ENCODE data around the gene ADAT2. TPM values are rescaled to one million over a fixed set of nuclear protein-coding genes. Genes with fewer than 3 reads are reported as not detected.

The ADAT2 gene
- total and polyA plus RNA-seq, 2 donors (not counting 3 experiments of a cell fraction or from before 2014, with no cell fraction given) = 5.4 to 9.8 TPM

DNA sequence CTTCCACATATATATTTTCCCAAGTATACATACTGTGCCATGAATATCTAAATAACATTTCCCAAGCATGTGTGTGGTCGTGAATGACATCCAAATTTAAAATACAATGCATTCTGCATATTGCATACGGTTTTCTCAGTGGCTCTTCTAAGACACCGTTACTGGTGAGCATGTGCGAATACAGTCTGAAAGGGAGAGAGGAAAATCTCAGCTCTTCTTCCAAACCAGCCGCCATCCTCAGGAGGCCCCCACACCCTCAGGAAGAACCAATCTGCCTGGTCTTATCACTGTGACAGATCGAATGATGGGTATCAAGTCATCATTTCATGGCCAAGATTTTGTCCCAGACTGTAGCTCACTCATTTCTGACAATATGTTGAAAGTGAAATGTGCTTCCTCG is 50.7 kb downstream of the ADAT2 start:
- Histone ChIP-seq H3K4me1 (ENCODE audit: control insufficient read depth, extremely low read depth, insufficient read depth, low read length) (peaks cover 2% of the 10 kb centered on the region), H3K4me2 (ENCODE audit: insufficient read depth, low read length) (no peak overlapping the region), H2AFZ (ENCODE audit: low read depth, low read length) (no peak overlapping the region), H3K27ac (ENCODE audit: insufficient read depth, low read depth, low read length) (no peak overlapping the region), H4K20me1 (replicated peaks; ENCODE audit: control insufficient read depth, extremely low read depth, insufficient read depth, low read length) (no peaks in the 10 kb centered on the region), H3K27me3 (ENCODE audit: control insufficient read depth in 2 of 2, insufficient read depth in 2 of 2, low read length in 2 of 2) (no peaks in the 10 kb centered on the region), H3K9me3 (replicated peaks; ENCODE audit: control insufficient read depth, insufficient read depth, low read length) (no peaks in the 10 kb centered on the region), H3K9ac (replicated peaks; ENCODE audit: extremely low read depth, insufficient read depth, low read length) (no peak overlapping the region), H3K4me3 (replicated peaks in 1 of 3; ENCODE audit: insufficient read depth in 1 of 3, low read depth in 1 of 3, low read length in 3 of 3) (no peak overlapping the region), H3K36me3 (ENCODE audit: control insufficient read depth in 2 of 2, extremely low read depth in 1 of 2, insufficient read depth in 2 of 2, low read length in 2 of 2) (no peaks in the 10 kb centered on the region), H3K79me2 (ENCODE audit: control insufficient read depth, insufficient read depth, low read length) (no peaks in the 10 kb centered on the region), H3K9me1 (replicated peaks; ENCODE audit: control insufficient read depth, extremely low read depth, insufficient read depth, low read length) (no peaks in the 10 kb centered on the region)
- no TSS peak for BruUV-seq (replicated peaks)
- intact Hi-C loops (cut with micrococcal nuclease) (no loop called here), dilution Hi-C loops (cut with MboI; ENCODE audit: extremely low pct_ligation_motif_present, low sequenced_read_pairs) (no loop called here)
- TF ChIP-seq GATA2 (IDR thresholded peaks at IDR 0.05; ENCODE audit: insufficient read depth, insufficient read length, low read depth, low read length) = no peak
- ChIA-PET CTCF (no interaction called here), POLR2A (no interaction called here)
- no peak for DNase-seq (ENCODE audit: low read depth, low spot score)
- no peak for FAIRE-seq

DNA sequence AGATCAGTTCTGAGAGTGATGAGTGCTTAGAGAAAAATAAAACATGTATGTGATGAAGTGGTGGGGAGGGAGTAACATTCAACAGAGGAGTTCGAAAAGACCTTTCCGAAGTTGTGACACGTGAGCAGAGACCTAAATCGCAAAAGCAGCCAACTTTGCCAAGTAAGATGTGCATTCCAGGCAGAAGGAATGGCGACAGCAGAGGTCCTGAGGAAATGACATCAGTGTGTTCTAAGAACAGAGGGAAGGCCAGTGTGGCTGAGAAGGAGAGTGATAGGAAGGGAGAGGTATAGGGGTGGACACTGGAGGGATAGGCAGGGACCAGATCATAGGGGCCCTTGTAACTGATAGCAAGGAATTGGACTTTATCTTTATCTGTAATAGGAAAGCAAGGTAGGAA is 51.3 kb downstream of the ADAT2 start:
- no peak overlapping the region for H3K4me3 ChIP-seq (replicated peaks in 1 of 3; ENCODE audit: insufficient read depth in 1 of 3, low read depth in 1 of 3, low read length in 3 of 3)
- FAIRE-seq = no peak
- POLR2A ChIA-PET = no interaction called here
- intact Hi-C loops (cut with micrococcal nuclease) = no loop called here
- no peak overlapping the region for H3K4me2 ChIP-seq (ENCODE audit: insufficient read depth, low read length)
- H2AFZ ChIP-seq (ENCODE audit: low read depth, low read length) = no peak overlapping the region
- H3K27me3 ChIP-seq (ENCODE audit: control insufficient read depth in 2 of 2, insufficient read depth in 2 of 2, low read length in 2 of 2) = no peaks in the 10 kb centered on the region
- DNase-seq (ENCODE audit: low read depth, low spot score) = no peak
- CTCF ChIA-PET = no interaction called here
- H3K36me3 ChIP-seq (ENCODE audit: control insufficient read depth in 2 of 2, extremely low read depth in 1 of 2, insufficient read depth in 2 of 2, low read length in 2 of 2) = no peaks in the 10 kb centered on the region
- H3K27ac ChIP-seq (ENCODE audit: insufficient read depth, low read depth, low read length) = no peak overlapping the region
- no peaks in the 10 kb centered on the region for H4K20me1 ChIP-seq (replicated peaks; ENCODE audit: control insufficient read depth, extremely low read depth, insufficient read depth, low read length)
- dilution Hi-C loops (cut with MboI; ENCODE audit: extremely low pct_ligation_motif_present, low sequenced_read_pairs) = no loop called here
- TF ChIP-seq JUN (IDR thresholded peaks at IDR 0.05; ENCODE audit: borderline replicate concordance, insufficient read depth, insufficient read length, low read depth) = no peak
- no peaks in the 10 kb centered on the region for H3K9me1 ChIP-seq (replicated peaks; ENCODE audit: control insufficient read depth, extremely low read depth, insufficient read depth, low read length)
- H3K9ac ChIP-seq (replicated peaks; ENCODE audit: extremely low read depth, insufficient read depth, low read length) = no peak overlapping the region
- BruUV-seq (replicated peaks) = no TSS peak
- no peaks in the 10 kb centered on the region for H3K79me2 ChIP-seq (ENCODE audit: control insufficient read depth, insufficient read depth, low read length)
- peaks cover 2% of the 10 kb centered on the region for H3K4me1 ChIP-seq (ENCODE audit: control insufficient read depth, extremely low read depth, insufficient read depth, low read length)
- no peaks in the 10 kb centered on the region for H3K9me3 ChIP-seq (replicated peaks; ENCODE audit: control insufficient read depth, insufficient read depth, low read length)
